Lower lobe of right lung (tissue), 2 donors: ENCODE data around the gene PCDHGC5. TPM values are rescaled to one million over a fixed set of nuclear protein-coding genes. Genes with fewer than 3 reads are reported as not detected.

ENCODE experiments used
- ATAC-seq, 2 donors: fragments of 200-7000 bp; cut with Tn5 transposase; one replicate each; pipeline ENCODE4 v1.9.1; 2020 to 2022; ENCODE audit warnings: mild to moderate bottlenecking in 2 of 2, moderate library complexity in 2 of 2
- DNase-seq: peaks from one replicate; pipeline ENCODE4 v3.0.0-alpha.2; 2020
- H3K27ac ChIP-seq: fragments of 200-600 bp; one replicate; pipeline ENCODE4 v1.8.0; 2022
- H3K27me3 ChIP-seq: fragments of 200-600 bp; one replicate; pipeline ENCODE4 v1.8.0; 2022; ENCODE audit warnings: low read depth
- H3K36me3 ChIP-seq: fragments of 200-600 bp; one replicate; pipeline ENCODE4 v1.8.0; 2022; ENCODE audit warnings: mild to moderate bottlenecking
- H3K4me1 ChIP-seq: fragments of 200-600 bp; one replicate; pipeline ENCODE4 v1.8.0; 2022
- H3K4me3 ChIP-seq: fragments of 200-600 bp; one replicate; pipeline ENCODE4 v1.8.0; 2022; ENCODE audit warnings: mild to moderate bottlenecking
- H3K9me3 ChIP-seq: fragments of 200-600 bp; one replicate; pipeline ENCODE4 v1.8.0; 2022
- intact Hi-C: fragments of 100-400 bp; cut with DNase I; formaldehyde crosslinking; loops from one replicate; pipeline ENCODE4 v1.11.0; 2022
- total RNA-seq: library from RNA; stranded (reverse); fragmentation: NEBNext Ultra II Directional; extraction: Animal tissue kit (Norgen Biotek cat#: 25700); gene quantifications from one replicate; pipeline ENCODE4 v1.2.1, GENCODE V29; 2021
- TF ChIP-seq, protein P1 (sequence below): fragments of 200-600 bp; IDR thresholded peaks from one replicate; pipeline ENCODE4 v1.8.0; 2022; ENCODE audit warnings: antibody characterized with exemption, mild to moderate bottlenecking
- donor health status: DM: no; HTN: yes; CAD: no; lungs with severe emphysema.

Gene PCDHGC5
- total RNA-seq, 1 donor from 2014 or later, result 1.8 TPM

DNA sequence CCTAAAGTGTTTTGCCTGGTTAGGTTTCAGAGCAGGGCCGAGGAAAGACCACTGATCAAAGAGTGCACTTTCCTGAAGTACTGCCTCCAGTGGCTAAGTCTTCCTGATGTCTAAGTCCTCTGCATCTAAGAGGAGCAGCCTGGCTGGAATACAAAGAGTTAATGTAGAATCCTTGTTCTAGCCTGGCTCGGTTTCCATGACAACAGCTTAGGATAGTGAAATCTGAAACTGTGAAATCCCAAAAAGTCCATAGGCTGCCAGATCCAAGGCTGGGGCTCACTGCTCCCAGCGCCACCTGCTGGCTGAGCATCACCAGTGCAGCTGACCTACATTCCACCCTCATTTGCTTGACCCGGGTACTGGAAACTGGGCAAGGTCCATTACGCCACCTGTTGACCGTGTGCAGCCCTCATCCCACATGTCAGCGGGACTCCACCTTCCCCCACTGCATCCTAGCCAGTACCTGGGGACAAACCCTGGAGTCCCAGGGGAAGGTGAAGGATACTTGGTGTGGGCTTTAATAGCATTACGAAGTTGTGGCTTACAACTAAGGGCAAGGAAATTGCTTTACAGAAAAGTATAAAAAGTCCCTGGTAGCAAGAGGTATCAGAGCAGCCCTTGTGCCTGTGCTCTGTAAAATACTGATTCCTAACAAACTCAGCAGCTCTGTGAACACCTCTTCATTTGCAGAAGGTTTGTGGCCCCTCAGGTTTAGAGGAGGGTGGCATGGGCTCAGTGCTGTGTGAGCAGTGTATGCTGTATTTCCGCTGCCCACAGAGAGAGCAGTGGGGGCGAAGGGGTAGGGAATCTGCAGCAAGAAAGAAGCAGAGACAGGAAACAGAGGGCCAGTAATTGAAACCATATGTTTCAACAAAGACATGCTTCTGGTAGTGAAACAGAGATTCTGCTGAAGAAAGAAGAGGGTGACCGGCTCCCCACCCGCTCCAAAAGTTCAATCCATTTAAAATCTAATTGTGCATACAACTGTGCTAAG, 36.0 kb downstream of the PCDHGC5 start:
- DNase-seq (peak; percentile 87), ATAC-seq (peak; percentile 88 to 96)
- H3K36me3 ChIP-seq, result peaks cover 81% of the 10 kb centered on the region
- intact Hi-C loops, result no loop called here
- peak overlapping the region; percentile 72 for H3K27ac ChIP-seq
- no peak overlapping the region for H3K4me3 ChIP-seq
- no peaks in the 10 kb centered on the region for H3K27me3 ChIP-seq
- no peaks in the 10 kb centered on the region for H3K9me3 ChIP-seq
- TF ChIP-seq, protein P1, sequence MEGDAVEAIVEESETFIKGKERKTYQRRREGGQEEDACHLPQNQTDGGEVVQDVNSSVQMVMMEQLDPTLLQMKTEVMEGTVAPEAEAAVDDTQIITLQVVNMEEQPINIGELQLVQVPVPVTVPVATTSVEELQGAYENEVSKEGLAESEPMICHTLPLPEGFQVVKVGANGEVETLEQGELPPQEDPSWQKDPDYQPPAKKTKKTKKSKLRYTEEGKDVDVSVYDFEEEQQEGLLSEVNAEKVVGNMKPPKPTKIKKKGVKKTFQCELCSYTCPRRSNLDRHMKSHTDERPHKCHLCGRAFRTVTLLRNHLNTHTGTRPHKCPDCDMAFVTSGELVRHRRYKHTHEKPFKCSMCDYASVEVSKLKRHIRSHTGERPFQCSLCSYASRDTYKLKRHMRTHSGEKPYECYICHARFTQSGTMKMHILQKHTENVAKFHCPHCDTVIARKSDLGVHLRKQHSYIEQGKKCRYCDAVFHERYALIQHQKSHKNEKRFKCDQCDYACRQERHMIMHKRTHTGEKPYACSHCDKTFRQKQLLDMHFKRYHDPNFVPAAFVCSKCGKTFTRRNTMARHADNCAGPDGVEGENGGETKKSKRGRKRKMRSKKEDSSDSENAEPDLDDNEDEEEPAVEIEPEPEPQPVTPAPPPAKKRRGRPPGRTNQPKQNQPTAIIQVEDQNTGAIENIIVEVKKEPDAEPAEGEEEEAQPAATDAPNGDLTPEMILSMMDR, result peak; percentile 99
- H3K4me1 ChIP-seq, result peaks cover 73% of the 10 kb centered on the region

DNA sequence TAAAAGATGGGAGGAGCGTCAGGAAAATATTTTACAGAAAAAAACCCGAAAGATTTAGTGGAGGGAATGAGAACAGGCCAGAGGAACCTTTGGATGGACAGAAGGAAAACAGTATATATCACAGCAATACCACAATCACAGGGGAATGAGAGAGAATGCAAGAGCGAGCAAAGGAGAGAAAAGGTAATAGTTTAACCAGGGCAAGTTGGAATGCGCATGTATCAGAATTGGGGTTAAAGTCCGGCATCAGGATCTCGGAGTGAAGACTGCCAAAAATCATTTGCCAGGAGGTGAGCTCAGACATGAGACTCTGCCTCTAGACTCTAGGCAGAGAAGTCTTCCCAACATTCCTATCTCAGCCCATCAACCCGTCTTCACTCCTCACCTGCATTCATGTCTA, 36.8 kb downstream of the PCDHGC5 start:
- intact Hi-C loops, result no loop called here
- TF ChIP-seq, protein P1, result no peak
- peaks cover 66% of the 10 kb centered on the region for H3K4me1 ChIP-seq

DNA sequence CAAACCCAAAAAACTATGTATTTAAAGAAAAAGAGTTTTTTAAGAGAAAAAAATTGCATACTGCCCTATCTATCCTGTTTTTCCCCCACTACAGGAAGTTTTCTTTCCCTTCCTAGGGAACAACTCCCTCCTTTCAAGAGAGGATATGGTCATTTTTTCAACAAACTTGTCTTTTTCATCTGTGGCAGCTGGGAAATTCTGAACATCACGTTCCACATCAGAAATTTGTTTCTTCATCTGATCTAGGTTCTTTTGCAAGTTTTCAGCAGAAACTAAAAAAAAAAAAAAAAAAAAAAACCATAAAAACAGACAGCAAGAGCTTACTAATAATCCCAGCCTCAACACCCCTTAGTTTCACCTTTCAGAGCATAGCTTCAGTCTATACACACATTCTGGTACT, 38.5 kb downstream of the PCDHGC5 start:
- DNase-seq, result no peak
- H3K36me3 ChIP-seq, result peaks cover 85% of the 10 kb centered on the region
- no peaks in the 10 kb centered on the region for H3K9me3 ChIP-seq
- TF ChIP-seq, protein P1, result no peak
- no peaks in the 10 kb centered on the region for H3K27me3 ChIP-seq
- peaks cover 49% of the 10 kb centered on the region for H3K4me1 ChIP-seq
- H3K27ac ChIP-seq, result peak overlapping the region; percentile 73
- no peak overlapping the region for H3K4me3 ChIP-seq
- no peak for ATAC-seq
- intact Hi-C loops, result no loop called here

More for the DNA sequence above, 36.8 kb downstream of the PCDHGC5 start:
- H3K36me3 ChIP-seq, result peaks cover 80% of the 10 kb centered on the region
- ATAC-seq, result no peak
- H3K4me3 ChIP-seq, result no peak overlapping the region
- no peaks in the 10 kb centered on the region for H3K9me3 ChIP-seq
- peak overlapping the region; percentile 72 for H3K27ac ChIP-seq
- H3K27me3 ChIP-seq, result no peaks in the 10 kb centered on the region
- no peak for DNase-seq

DNA sequence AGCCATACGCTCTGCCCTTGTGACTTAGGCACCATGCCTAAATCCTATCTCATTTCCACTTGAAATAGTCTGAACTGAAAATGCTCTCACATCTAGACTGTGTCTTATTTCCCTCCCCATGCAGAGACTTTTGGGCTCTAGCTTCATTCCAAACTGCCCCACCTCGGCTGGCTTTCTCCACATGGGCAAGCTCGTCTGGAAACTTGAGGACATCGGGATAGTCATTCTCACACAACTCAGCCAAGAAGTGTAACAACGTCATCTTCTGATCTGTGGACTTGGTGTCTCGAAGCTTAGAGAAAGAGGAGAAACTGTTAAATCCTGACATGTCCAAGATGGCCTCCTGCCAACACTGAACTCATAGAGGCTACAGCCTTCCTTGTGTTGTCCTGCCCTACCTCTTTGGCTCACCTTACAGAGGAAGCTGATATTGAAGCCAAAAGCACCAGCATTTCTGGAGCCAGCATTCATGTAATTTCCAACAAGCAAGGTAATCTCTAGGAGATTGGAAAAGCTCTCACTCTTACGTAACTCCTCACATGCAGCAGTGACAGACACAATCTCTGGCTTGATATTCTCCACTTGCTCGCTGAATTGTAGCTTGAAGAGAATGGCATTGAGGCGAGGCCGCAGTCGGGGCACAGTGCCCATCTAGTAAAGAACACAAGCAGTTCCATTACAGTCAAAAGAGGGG, 39.6 kb downstream of the PCDHGC5 start:
- DNase-seq, result no peak
- H3K9me3 ChIP-seq, result no peaks in the 10 kb centered on the region
- H3K4me1 ChIP-seq, result peaks cover 38% of the 10 kb centered on the region
- TF ChIP-seq, protein P1, result no peak
- intact Hi-C loops, result no loop called here
- peaks cover 85% of the 10 kb centered on the region for H3K36me3 ChIP-seq
- no peaks in the 10 kb centered on the region for H3K27me3 ChIP-seq
- H3K27ac ChIP-seq, result peak overlapping the region; percentile 73
- ATAC-seq, result no peak
- no peak overlapping the region for H3K4me3 ChIP-seq

DNA sequence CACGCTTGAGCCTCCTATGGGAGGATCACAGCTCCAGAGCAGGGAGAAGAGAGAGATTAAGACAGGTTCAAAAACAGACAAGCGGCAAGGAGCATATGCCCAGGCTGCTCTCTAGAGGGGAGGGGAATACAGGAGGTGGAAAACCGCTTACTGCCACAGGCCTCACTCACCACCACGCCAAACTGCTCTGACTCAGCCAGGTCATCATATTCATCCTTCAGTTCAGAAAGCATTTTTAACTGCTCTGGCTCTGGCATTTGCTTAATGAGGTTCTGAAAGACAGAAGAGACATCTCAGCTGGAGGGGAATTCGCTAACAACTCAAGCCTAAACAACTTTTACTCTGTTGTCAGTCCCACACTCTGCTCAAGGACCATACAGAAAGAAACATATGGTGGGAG, 40.1 kb downstream of the PCDHGC5 start:
- Histone ChIP-seq H3K27me3 (no peaks in the 10 kb centered on the region), H3K36me3 (peaks cover 85% of the 10 kb centered on the region), H3K9me3 (no peaks in the 10 kb centered on the region), H3K4me3 (no peak overlapping the region), H3K27ac (peak overlapping the region; percentile 73), H3K4me1 (peaks cover 37% of the 10 kb centered on the region)
- ATAC-seq (peak; percentile 7 to 40), DNase-seq (no peak)
- TF ChIP-seq, protein P1, result no peak
- intact Hi-C loops, result no loop called here
